Omental fat pad (tissue), 4 donors: ENCODE data around the gene VTCN1. TPM values are rescaled to one million over a fixed set of nuclear protein-coding genes. Genes with fewer than 3 reads are reported as not detected.

Experiments used
- ATAC-seq: fragments of 150-250 bp; one replicate; pipeline ENCODE4 v1.9.1; 2016; ENCODE audit warnings: mild to moderate bottlenecking, moderate library complexity; ENCODE audit not compliant: low FRiP score
- DNase-seq: peaks from one replicate; pipeline ENCODE4 v3.0.0-alpha.2; 2019; ENCODE audit warnings: low spot score
- CTCF ChIP-seq, 3 donors: fragments of 450-650 bp; IDR thresholded peaks; one replicate each; pipeline ENCODE4 v1.5.1; 2016 to 2017; ENCODE audit warnings: antibody characterized with exemption in 3 of 3, mild to moderate bottlenecking in 3 of 3, moderate library complexity in 2 of 3
- total RNA-seq, 4 donors: library from RNA; depleted of rRNA; stranded (reverse); fragments of >200 nt; gene quantifications; one replicate each; pipeline ENCODE4 v1.1.0, GENCODE V29; 2016

VTCN1 gene
- total RNA-seq, 4 donors from 2014 or later = not detected

DNA sequence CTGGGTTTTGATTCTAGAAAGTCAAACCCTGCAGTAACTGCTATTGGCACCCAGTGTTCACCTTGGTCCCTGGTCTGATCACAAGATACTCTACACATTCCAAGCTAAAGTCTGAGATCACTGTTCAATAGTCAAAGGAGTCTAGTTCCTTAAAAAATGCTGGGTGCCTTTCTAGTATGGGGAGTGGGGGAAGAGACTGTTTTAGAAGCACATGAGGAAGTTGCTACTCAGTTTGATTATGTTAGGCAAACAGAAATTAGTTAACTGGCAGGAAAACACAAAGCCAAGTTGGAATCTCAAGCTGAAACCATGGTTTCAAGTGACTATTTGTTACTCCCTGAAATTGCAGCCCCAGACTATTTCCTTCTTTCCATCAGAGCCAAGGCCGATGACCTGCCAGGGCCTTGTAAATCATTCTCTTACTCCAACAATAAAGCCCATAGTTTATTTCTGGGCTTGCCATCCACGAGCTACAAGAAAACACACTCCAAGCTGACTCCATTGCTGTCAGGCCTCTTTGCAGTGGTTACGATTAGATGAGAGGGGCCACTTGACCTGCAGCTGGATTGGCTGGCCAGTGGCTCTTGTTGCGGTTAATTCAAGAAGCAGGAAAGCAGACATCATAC, 21.1 kb upstream of the VTCN1 start:
- no peak for TF ChIP-seq CTCF (IDR thresholded peaks at IDR 0.05)
- DNase-seq (no peak), ATAC-seq (no peak)

- no peak for DNase-seq
- no peak for ATAC-seq
- no peak for TF ChIP-seq CTCF (IDR thresholded peaks at IDR 0.05)
Observed at GRCh38 chr1:117231312-117231711, 20.6 kb upstream of the VTCN1 start.

DNA sequence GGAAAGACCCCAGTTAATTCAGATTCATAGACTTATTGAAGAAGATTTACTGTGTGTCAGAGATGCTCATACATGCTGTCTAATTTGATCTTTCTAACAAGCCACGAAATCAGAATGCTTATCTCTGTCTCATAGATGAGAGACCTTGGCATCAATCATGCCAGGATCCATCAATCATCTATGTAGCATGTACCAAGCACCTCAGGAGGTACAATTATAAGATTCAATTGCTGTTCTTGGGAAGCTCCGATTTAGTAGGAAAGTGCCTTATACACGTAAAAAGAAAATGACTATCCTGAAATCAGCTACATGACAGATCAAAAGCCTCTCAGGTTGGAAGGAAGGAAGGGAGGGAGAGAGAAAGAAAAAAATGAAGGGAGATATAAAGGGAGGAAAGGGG, 18.5 kb upstream of the VTCN1 start:
- DNase-seq (no peak), ATAC-seq (no peak)
- no peak for TF ChIP-seq CTCF (IDR thresholded peaks at IDR 0.05)

DNA sequence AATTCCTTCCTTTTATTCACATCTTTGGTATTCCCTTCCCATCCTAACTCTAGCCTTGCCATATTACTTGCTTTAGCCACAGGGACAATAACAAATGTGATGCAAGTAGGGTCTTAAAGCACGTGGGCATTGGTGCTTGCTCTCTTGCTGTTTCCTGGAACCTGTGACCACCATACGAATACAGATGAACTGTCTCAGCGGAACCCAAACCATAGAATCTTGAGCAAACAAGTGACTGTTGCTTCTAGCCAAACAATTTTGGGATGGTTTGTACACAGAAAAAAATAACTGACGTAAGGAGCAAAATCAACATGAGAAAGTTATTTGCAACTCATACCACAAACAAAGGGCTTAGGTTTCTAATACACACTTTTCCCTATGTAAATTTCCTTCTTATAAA, 15.2 kb upstream of the VTCN1 start:
- TF ChIP-seq CTCF (IDR thresholded peaks at IDR 0.05) = no peak
- DNase-seq (no peak), ATAC-seq (no peak)

DNA sequence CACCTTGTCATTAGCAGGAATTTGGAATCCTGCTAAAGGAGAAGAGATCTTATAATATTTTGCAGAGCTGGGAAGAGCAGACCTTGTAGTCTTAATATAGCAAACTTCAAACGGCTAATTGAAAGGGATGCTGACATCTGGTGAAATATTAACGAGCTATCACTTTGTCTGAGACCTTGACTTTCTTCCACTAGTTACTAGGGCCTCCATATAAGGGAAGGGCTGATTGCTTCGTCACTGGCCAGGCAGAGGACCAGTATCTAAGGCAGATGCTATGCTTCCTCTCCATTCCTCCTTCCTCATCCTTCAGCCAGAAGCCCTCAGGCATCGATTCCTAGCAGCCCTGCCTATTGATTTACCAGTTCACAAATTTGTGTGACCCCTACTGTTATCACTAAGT, 6.0 kb upstream of the VTCN1 start:
- no peak for TF ChIP-seq CTCF (IDR thresholded peaks at IDR 0.05)
- no peak for DNase-seq
- ATAC-seq = no peak

- DNase-seq = no peak
- no peak for ATAC-seq
- no peak for TF ChIP-seq CTCF (IDR thresholded peaks at IDR 0.05)
Observed at GRCh38 chr1:117215733-117216462, 5.2 kb upstream of the VTCN1 start.

DNA sequence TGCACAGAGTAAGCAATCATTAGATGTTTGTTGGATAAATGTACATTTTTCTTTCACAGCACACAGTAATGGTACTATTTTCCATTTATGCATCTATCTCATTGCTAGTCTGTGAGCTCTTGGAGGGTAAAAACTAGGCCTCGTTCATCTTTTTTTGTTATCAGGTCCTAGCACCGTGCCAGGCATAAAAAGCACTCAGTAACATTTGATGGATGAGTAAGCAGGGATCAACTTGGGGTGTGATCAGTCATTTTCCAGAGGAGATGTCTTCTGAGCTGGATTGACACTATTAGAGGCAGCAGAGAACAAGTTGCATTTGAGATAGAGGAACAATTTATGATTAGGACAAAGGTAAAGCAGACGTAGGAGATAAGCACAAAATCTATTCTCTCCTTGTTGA, 4.3 kb upstream of the VTCN1 start:
- ATAC-seq = no peak
- no peak for TF ChIP-seq CTCF (IDR thresholded peaks at IDR 0.05)
- DNase-seq = no peak
